NCI-H1417 (cell line): ENCODE measurements around the gene RASSF8.

Experiments
- DNase-seq, 3 experiments: peaks; one replicate each; lab custom pipeline; 2025; lab: John Stamatoyannopoulos, UW

The RASSF8 gene

GRCh38 chr12:26106347-26106746 is 147.9 kb downstream of the RASSF8 start:
- no peak for DNase-seq

DNA sequence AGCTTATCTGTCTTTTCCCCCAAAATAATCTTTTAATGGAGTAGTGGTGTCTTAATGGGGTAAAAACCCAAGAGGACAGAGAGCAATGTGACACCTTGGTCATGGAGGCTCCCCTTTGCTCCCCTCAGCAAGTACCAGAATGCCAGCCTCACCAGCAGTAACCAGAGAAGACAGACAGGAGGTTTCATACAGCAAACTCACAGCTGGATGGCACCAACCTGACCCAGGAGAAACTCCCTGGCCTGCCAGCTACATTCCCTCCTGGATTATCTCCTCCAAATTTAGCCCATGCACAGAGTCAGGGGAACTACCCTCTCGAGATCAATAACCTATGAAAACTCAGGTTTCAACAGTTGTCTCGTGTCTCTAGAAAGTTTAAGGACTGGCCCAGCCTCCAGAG is 150.4 kb downstream of the RASSF8 start:
- no peak for DNase-seq

DNA sequence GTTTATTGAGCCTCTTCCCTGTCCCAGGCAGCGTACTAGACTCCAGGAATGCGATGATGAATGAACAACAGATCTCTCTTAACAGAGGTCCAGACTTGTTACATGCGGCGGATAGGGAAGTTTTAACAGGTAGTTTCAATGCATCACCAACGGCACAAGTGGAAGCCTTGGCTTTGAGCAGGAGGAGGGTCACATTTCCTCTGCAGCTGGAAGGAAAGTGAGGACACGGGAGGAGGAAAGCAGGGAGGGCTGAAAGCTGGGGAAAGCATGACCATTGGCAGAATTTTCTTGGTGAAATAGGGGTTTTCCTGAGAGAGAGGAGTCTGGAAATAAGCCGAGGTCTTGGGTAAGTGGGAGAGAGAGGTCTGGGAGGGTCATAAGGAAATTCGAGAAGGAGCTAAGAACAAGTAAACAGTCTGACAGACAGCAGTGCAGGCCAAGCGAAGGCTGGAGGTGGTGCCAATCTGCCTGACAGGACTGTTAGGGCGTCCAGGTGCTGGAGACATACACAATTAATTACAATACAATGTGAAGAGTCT is 150.9 kb downstream of the RASSF8 start:
- DNase-seq: peak; percentile 48 to 87 (median 64)

DNA sequence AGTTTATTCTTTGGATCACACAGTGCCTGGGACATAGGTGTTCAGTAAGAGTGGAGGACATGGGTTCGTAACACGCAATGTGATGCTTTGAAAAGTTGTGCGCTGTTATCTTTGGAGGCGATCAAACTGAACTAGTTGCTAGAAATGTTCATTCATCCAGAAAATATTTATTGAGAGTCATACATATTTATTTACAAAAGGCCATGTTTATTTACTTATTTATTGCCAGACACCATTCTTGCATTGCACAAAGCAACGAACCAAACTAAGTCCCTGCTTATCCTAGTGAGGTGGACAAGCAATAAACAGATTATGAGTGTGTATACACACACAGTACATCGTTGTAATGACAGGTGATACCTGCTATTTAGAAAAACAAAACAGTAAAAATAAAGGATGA is 153.8 kb downstream of the RASSF8 start:
- DNase-seq: no peak

DNA sequence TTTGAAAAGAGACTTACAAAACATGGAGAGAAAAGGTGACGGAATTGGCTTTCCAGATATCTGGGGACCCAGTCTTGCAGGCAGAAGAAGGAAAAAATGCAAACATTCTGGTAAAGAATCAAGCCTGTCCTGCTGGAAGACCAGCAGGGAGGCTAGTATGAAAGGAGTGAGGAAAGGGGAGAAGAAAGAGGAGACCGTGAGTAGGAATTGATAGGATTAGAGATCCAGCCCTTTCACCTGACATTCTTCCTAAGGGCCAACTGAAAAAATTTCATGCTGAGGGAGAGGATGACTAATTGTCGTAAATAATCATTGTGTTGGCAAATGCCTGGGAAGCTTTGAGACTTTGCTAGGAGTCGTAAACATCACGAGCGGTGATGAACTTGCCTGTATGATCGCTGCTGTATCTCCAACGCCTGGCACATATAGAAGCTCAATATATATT is 154.2 kb downstream of the RASSF8 start:
- peak in 2 of 3 experiments; percentile 82 to 95 for DNase-seq

DNA sequence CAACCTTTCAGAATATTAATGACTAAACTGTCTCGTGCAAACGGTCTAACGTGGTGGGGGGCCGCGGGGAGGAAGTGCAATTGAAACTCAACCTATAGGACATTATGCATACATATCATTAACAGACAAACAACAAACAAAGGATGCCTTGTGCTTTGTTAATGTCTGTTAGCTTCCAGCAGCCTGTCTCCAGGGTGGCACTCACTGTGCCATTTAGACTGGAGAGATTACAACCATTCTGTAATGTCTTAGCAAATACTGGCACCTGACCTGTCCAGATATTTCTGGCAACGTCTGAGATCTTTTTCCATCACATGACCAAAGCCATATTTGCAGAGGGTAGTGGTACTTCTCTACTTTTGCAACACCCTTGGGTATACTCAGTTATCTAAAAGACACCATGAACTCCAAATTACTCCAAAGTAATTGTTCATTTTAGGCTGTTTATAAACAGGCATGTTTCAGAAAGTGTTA is 154.7 kb downstream of the RASSF8 start:
- DNase-seq: peak; percentile 4 to 95 (median 82)

DNA sequence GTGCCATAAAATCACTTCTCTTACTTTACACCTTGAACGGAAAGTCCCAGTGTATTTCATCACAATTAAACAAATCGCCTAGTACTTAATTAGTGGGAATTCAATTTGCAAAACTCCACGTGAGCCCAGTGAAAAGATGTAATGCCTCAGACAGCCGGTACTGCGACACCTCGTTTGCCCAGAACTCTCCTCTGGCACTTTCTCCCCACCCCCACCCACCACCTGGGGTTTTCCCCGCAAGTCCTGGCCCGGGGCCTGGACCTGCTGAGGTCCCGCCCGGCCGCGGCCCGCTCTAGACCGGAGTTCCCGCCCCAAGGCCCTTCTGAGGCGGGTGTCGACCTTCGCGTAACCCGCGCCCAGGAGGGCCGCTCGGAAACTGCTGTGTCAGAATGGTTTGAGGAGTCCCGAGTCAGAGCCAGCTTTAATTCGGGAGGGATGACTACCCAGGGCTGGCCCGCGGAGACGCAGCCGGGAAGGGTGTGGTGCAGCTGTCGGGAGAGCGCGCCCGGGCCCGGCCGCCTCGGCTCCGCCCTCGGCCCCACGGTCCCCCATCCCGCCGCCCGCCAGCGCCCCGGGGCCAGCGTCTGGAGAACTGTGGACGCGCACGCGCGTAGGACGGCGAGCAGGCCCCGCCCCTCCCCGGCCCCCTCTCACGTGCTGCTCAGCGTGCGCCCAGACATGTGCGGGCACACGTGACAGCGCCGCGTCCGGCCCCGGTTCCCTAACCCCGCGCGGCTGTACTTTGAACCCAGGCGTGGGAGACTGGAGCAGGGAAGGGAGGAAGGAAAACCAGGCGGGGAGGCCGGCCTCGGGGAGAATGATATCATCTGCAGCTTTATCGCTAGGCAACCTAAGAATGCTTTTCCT is 155.6 kb downstream of the RASSF8 start:
- DNase-seq: peak; percentile 83 to 95 (median 93)

DNA sequence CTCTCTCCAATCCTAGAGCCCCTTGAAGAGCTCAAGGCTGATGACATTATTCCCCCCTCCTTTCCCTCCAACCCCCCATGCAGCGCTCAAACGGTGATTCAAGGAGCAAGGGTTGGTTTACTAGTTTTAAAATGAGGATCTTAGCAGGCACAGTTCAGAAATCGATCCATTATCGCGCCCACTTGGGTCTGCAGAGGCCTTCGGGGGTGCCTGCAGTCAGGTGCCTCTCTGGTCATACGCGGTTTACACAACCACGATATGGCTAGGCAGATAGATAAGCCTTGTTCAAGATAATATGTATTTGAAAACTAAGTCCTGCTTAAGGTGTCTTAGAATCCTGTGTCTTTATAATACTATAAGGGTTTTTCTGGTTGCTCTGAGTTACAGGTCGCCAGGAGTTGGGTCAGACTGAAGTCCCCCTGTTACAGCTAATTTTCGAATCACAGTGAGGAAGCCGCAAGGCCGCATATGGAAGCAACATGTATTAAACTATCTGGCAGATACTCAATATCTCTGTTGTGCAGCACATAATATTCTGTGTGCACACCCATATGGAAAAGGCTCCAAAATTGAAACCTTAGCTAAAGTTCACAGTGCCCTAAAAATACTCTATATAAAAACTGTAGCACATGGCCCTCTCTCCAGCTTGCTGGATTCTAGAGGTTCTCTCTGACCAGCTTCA is 156.4 kb downstream of the RASSF8 start:
- no peak for DNase-seq

GRCh38 chr12:26116829-26117715 is 158.6 kb downstream of the RASSF8 start:
- DNase-seq: no peak

DNA sequence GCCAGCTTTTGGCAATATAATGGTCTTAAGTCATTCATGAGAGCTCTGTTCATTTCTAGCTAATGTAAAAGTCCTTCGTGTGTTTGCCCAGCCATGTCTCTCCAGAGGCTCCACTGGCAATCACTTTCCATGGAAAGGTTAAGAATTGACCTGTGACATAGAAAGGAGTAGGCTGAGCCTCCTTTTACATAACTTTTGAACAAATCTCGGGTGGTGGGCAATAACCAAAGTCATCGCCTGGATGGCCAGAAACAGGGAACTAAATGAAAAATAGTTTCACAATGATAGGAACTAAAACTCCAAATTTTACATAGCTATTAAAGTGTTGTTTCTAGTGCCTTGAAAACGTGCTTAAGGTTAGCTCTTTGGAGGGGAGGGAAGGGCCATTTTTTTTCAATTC is 159.8 kb downstream of the RASSF8 start:
- DNase-seq: no peak

GRCh38 chr12:26119391-26119989 is 161.0 kb downstream of the RASSF8 start:
- DNase-seq: peak in 2 of 3 experiments; percentile 18 to 65

GRCh38 chr12:26120561-26121274 is 162.2 kb downstream of the RASSF8 start:
- DNase-seq: peak in 1 of 3 experiments; percentile 46

DNA sequence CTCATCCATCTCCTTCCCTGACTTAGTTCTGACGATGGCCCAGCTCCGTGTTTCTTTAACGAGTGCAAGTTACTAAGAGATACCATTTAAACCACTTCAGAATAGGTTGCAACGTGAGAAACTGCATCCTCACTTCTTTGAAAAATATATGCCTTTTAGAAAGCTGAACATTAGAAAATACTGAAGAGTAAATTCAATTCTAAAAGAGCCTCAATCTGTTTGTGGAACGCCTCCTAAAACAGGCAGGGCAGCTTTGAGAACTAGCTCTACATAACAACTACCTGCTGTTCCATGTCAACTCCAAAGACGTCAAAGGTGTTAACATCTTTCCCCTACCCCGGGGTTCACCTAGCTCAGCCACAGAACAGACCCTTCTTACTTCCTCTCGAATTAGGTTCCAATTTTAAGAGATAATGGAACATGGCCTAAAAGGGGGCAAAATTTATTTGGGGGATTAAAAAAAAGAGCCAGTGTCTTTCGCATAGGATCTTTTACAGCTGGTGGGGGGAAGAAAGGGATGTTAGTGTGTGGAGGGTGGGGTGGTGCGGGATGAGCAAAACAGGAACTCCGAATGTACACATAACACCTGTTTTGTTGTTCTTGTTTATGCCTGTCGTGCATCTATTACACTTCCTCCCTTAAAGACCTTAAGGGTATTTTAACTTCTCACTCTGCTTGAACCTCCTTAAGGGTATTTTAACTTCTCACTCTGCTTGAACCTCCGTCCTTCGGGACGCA is 163.0 kb downstream of the RASSF8 start:
- DNase-seq: peak in 2 of 3 experiments; percentile 6 to 49

GRCh38 chr12:26122061-26122680 is 163.7 kb downstream of the RASSF8 start:
- DNase-seq: peak; percentile 24 to 79 (median 76)

DNA sequence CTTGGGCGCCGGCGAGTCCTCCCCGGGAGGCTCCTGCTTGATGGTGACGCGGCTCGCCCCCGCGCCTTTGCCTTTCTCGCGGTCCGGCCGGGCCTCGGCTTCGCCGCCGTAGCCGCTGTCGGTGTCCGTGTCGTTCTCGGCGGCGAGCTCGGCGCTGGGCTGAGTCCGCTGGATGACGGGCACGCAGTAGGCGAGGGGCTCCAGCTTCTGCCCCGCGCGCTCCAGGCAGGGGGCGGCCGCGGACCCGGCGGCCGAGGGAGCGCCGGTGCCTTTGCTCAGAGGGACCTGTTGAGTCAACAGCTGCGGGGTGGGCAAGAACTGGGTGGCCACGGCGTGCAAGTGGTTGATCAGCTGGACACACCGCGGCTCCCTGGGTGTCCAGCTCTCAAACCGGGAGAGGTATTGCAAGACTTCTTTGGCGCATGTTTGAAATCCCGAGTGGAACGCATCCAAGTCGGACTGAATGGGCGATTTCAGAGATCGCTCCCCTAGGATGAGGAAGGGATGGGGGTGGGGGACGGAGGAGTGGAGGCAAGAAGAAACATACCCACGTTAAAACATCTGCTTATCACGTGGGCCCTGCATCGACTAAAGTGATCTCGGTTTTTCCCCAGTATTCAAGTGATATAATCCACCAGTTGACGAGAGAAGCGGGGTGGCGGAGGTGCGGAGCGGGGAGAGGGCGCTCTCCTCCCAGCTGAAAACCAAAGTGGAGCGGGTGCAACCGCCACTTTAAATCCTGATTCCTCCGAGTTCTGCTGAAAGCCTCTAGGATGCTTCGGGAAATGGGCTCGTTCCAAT is 164.4 kb downstream of the RASSF8 start:
- DNase-seq: peak; percentile 33 to 81 (median 80)

DNA sequence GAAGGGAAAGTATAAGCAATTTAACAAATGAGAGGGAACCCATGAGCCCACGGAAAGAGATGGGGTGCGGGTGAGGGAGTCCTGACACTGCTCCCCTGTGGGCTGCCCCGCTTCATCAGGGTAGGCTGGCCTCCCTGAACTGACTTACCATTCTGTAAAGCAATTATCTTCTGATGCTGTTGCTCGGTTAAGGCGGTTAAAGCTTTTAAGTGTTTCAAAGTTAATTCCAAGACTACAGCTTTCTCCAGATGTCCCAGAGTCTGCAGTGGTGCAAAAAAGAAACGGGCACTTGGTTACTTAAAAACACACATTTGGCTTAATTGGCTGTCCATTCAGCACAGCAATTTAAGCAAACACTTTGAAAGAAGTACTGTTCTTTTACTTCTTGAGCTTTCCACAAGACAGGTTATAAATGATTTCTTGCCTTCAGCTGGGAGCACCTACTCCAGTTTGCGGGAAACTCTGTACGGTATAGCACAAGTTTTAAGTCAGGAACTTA is 165.0 kb downstream of the RASSF8 start:
- DNase-seq: no peak

DNA sequence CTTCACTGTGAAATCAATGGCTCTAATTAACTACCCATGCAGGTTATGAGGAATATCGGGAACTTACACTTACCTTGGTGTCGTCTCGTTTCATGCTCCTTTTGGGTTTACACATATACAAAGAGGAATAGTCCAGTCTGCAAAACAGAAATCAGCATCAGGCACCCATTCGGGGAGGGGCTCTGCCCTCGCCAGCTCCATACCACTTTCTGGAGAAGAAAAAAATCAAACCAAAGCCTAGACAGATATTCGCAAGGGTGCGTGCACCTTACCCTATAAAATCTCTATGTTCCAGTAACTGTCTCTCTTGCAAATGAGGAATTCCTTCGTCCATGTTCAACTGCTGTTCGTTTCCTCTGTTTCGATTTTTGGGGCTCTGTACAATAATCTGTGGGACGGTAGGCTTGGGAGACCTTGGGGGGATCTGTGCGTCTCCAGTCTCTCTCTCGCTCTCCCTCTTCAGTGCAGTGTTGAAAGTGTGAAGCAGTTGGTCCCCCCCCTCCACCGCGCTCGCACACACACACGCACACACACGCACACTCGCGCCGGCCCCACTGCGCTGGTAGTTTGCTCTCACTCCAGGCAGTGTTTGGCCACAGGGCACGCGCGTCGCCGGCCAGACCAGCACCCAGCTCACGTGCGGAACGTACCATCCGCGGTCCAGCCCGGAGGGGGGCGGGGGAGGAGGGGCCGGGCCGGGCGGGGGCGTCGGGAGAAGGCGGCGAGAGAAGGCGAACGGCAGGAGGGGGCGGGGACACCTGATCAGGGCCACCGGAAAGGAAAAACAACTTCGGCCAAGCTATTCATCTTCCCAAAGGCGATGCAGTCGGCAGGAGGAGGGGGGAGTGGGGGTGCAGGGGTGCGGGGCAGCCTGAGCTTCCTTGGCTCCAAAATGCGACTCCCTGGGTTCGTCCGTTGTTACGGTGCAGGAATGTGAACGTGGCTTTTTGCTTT is 166.2 kb downstream of the RASSF8 start, which contains the start of gene BHLHE41:
BHLHE41 (minus strand) TSS at position 592 of the 954 bp plus-strand sequence; CDS start at position 334, 258 bp downstream.
- peak in 2 of 3 experiments; percentile 61 to 70 for DNase-seq
